HEK293 (cell line): ENCODE results near the gene DPP9.
A peak's percentile ranks its signal among the peaks of the same experiment; 100 is the strongest.

Source experiments
- CTCF ChIA-PET: fragments of 350-600 bp; formaldehyde crosslinking; extraction: SDS; loops from one replicate; lab custom pipeline; 2021; ENCODE audit warnings: antibody characterized with exemption; lab: Yijun Ruan, JAX
- POLR2A ChIA-PET: fragments of 300-600 bp; formaldehyde crosslinking; extraction: SDS; loops from one replicate; lab custom pipeline; 2020; ENCODE audit warnings: antibody characterized with exemption, inconsistent platforms; lab: Yijun Ruan, JAX
- H3K27ac ChIP-seq: fragments of 200-500 bp; sonication (Bioruptor generic); 2 replicates; pipeline ENCODE4 v1.5.1; 2014; ENCODE audit warnings: low read depth, low read length, control low read depth, inconsistent platforms; ENCODE audit errors: extremely low read depth
- H3K36me3 ChIP-seq, 2 experiments: fragments of 200-500 bp in 1 of 2; sonication (Bioruptor generic) in 1 of 2; 1 replicate in 1 of 2; 2 replicates in 1 of 2; pipeline ENCODE4 v1.5.1; 2014 to 2017; ENCODE audit warnings: inconsistent platforms in 2 of 2, low read length in 2 of 2; ENCODE audit not compliant: control insufficient read depth in 2 of 2, insufficient read depth in 1 of 2
- H3K4me1 ChIP-seq: fragments of 200-500 bp; sonication (Bioruptor generic); 2 replicates; pipeline ENCODE4 v1.5.1; 2014; ENCODE audit warnings: mild to moderate bottlenecking, low read length, inconsistent platforms; ENCODE audit not compliant: control insufficient read depth, insufficient read depth
- H3K4me3 ChIP-seq: 2 replicates; pipeline ENCODE4 v1.5.1; 2011; ENCODE audit warnings: low read depth, mild to moderate bottlenecking, control low read depth, low read length, moderate library complexity
- H3K9me3 ChIP-seq: fragments of 200-500 bp; sonication (Bioruptor generic); 2 replicates; pipeline ENCODE4 v1.5.1; 2014; ENCODE audit warnings: low read depth, low read length, inconsistent platforms; ENCODE audit not compliant: control insufficient read depth, insufficient read depth
- GLIS1 ChIP-seq: fragments of 450-650 bp; formaldehyde crosslinking; IDR thresholded peaks from 2 replicates; pipeline ENCODE4 v1.5.1; 2016; ENCODE audit warnings: missing biosample characterization, missing genetic modification characterization
- KLF10 ChIP-seq: fragments of 450-650 bp; IDR thresholded peaks from 2 replicates; pipeline ENCODE4 v1.5.1; 2018; ENCODE audit warnings: missing biosample characterization, mild to moderate bottlenecking, missing genetic modification characterization
- OVOL3 ChIP-seq: fragments of 450-650 bp; formaldehyde crosslinking; IDR thresholded peaks from 2 replicates; pipeline ENCODE4 v1.5.1; 2016; ENCODE audit warnings: missing biosample characterization, missing genetic modification characterization
- PATZ1 ChIP-seq: fragments of 450-650 bp; formaldehyde crosslinking; IDR thresholded peaks from 2 replicates; pipeline ENCODE4 v1.5.1; 2016; ENCODE audit warnings: missing biosample characterization, missing genetic modification characterization
- SALL2 ChIP-seq: fragments of 450-650 bp; formaldehyde crosslinking; IDR thresholded peaks from 2 replicates; pipeline ENCODE4 v1.5.0; 2017; ENCODE audit warnings: missing biosample characterization, mild to moderate bottlenecking, missing genetic modification characterization, borderline replicate concordance
- ZBTB44 ChIP-seq: fragments of 450-650 bp; IDR thresholded peaks from 2 replicates; pipeline ENCODE4 v1.5.1; 2018; ENCODE audit warnings: missing biosample characterization, mild to moderate bottlenecking, missing genetic modification characterization
- ZBTB7A ChIP-seq: fragments of 450-650 bp; formaldehyde crosslinking; IDR thresholded peaks from 2 replicates; pipeline ENCODE4 v1.5.1; 2016; ENCODE audit warnings: low read depth, missing biosample characterization, missing genetic modification characterization
- ZFHX2 ChIP-seq: fragments of 450-650 bp; formaldehyde crosslinking; conservative IDR thresholded peaks from 2 replicates; pipeline ENCODE4 v1.5.1; 2016; ENCODE audit warnings: missing biosample characterization, missing genetic modification characterization
- ZNF16 ChIP-seq: fragments of 450-650 bp; formaldehyde crosslinking; IDR thresholded peaks from 2 replicates; pipeline ENCODE4 v1.5.1; 2016; ENCODE audit warnings: low read depth, missing biosample characterization, missing genetic modification characterization
- ZNF239 ChIP-seq: fragments of 450-650 bp; formaldehyde crosslinking; IDR thresholded peaks from 2 replicates; pipeline ENCODE4 v1.5.1; 2016; ENCODE audit warnings: missing biosample characterization, missing genetic modification characterization
- ZNF518A ChIP-seq: fragments of 450-650 bp; formaldehyde crosslinking; conservative IDR thresholded peaks from 2 replicates; pipeline ENCODE4 v1.5.1; 2016; ENCODE audit warnings: low read depth, missing biosample characterization, missing genetic modification characterization
- ZNF530 ChIP-seq: fragments of 450-650 bp; formaldehyde crosslinking; IDR thresholded peaks from 2 replicates; pipeline ENCODE4 v1.5.1; 2016; ENCODE audit warnings: low read depth, missing biosample characterization, missing genetic modification characterization
- ZNF596 ChIP-seq: fragments of 450-650 bp; IDR thresholded peaks from 2 replicates; pipeline ENCODE4 v1.5.0; 2018; ENCODE audit warnings: missing biosample characterization, mild to moderate bottlenecking, missing genetic modification characterization, moderate library complexity
- ZNF600 ChIP-seq: fragments of 450-650 bp; formaldehyde crosslinking; IDR thresholded peaks from 2 replicates; pipeline ENCODE4 v1.5.1; 2016; ENCODE audit warnings: missing biosample characterization, missing genetic modification characterization
- ZNF658 ChIP-seq: fragments of 450-650 bp; formaldehyde crosslinking; IDR thresholded peaks from 2 replicates; pipeline ENCODE4; 2016; ENCODE audit warnings: missing biosample characterization, missing genetic modification characterization
- ZNF692 ChIP-seq: fragments of 450-650 bp; formaldehyde crosslinking; IDR thresholded peaks from 2 replicates; pipeline ENCODE4 v1.5.1; 2016; ENCODE audit warnings: missing biosample characterization, missing genetic modification characterization
- ZNF843 ChIP-seq: fragments of 450-650 bp; formaldehyde crosslinking; IDR thresholded peaks from 2 replicates; pipeline ENCODE4 v1.5.1; 2016; ENCODE audit warnings: missing biosample characterization, missing genetic modification characterization
- ZSCAN30 ChIP-seq: fragments of 450-650 bp; IDR thresholded peaks from 2 replicates; pipeline ENCODE4 v1.5.1; 2018; ENCODE audit warnings: missing biosample characterization, mild to moderate bottlenecking, missing genetic modification characterization, moderate library complexity
- TF ChIP-seq, protein P1 (sequence below): fragments of 450-650 bp; formaldehyde crosslinking; IDR thresholded peaks from 2 replicates; pipeline ENCODE4 v1.5.1; 2017; ENCODE audit warnings: missing biosample characterization, missing genetic modification characterization

The DPP9 gene

DNA sequence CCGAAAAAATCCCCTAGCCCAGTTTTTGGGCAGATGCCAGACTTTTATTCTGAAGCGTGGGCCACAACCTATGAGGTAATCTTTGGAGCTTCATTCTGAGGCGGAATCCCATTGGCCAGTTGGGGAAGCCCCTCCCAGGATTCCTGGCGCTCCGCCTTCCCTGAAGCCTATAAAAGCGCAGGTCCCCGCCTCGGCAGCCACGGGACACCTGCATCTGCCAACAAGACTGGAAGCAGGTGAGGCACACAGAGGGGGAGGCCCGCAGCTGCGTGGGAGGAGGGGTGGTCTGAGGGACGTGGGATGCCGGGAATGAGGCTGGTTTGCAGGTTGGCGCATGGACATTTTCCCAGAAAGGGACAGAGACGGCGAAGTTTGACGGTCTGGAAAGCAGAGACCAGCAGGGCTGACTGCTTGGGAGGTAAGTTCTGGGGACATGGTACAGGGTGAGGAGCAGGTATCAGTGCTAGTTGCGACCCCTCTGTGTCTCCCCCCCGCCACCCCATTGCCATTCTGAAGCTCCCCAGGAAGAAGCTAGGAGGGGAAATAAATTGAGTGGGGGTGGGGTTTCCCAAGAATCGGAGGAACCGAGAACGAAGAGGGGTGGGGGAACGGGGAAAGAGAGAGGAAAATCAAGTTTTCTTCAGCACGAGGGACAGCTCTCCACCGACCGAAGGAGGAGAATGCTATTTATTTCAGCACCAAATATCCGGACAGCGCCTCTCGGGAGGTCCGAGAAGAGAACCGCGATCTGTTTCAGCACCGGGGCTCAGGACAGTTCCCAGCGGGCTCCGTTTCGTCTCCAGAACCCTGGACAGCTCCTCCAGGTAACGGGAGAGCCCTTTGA lies 45.5 kb upstream of the DPP9 start:
- POLR2A ChIA-PET: interaction anchor here (0.7 to 1.6 kb wide), 4 partner anchors 9 to 46 kb away, joined by 3 to 8 read pairs (median 5); partner anchors contain the start of gene FEM1A
- no peak overlapping the region for H3K4me3 ChIP-seq
- CTCF ChIA-PET: interaction anchor here (0.6 to 2.3 kb wide), 7 partner anchors 8 to 402 kb away, joined by 3 to 13 read pairs (median 3); partner anchors contain the start of gene FEM1A
- no peaks in the 10 kb centered on the region for H3K36me3 ChIP-seq
- H3K9me3 ChIP-seq: no peaks in the 10 kb centered on the region
- no peaks in the 10 kb centered on the region for H3K4me1 ChIP-seq
- H3K27ac ChIP-seq: no peak overlapping the region
- TF ChIP-seq ZNF658 (tag by site-specific recombination) (0 out of 2 replicates have a peak, but pooled peaks have one; percentile 28), ZFHX2 (peak; percentile 93), ZBTB44 (tag by site-specific recombination) (peak; percentile 64; the same call in 1 of the 2 replicates), KLF10 (tag by site-specific recombination) (0 out of 2 replicates have a peak, but pooled peaks have one; percentile 35), ZNF843 (tag by site-specific recombination) (0 out of 2 replicates have a peak, but pooled peaks have one; percentile 33), GLIS1 (tag by site-specific recombination) (peak; percentile 66; the same call in 1 of the 2 replicates), ZNF518A (tag by site-specific recombination) (0 out of 2 replicates have a peak, but pooled peaks have one; percentile 33), ZSCAN30 (tag by site-specific recombination) (peak; percentile 89), ZNF692 (tag by site-specific recombination) (peak; percentile 58; the same call in 1 of the 2 replicates), ZNF596 (peak; percentile 39; the same call in 1 of the 2 replicates), OVOL3 (tag by site-specific recombination) (peak; percentile 93), ZNF600 (tag by site-specific recombination) (0 out of 2 replicates have a peak, but pooled peaks have one; percentile 27), SALL2 (tag by site-specific recombination) (0 out of 2 replicates have a peak, but pooled peaks have one; percentile 62), ZNF239 (tag by site-specific recombination) (no peak), ZBTB7A (tag by site-specific recombination) (peak; percentile 35; the same call in 1 of the 2 replicates), PATZ1 (tag by site-specific recombination) (0 out of 2 replicates have a peak, but pooled peaks have one; percentile 35), ZNF530 (tag by site-specific recombination) (no peak), ZNF16 (tag by site-specific recombination) (0 out of 2 replicates have a peak, but pooled peaks have one; percentile 6)
- TF ChIP-seq, protein P1, sequence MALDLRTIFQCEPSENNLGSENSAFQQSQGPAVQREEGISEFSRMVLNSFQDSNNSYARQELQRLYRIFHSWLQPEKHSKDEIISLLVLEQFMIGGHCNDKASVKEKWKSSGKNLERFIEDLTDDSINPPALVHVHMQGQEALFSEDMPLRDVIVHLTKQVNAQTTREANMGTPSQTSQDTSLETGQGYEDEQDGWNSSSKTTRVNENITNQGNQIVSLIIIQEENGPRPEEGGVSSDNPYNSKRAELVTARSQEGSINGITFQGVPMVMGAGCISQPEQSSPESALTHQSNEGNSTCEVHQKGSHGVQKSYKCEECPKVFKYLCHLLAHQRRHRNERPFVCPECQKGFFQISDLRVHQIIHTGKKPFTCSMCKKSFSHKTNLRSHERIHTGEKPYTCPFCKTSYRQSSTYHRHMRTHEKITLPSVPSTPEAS: 0 out of 2 replicates have a peak, but pooled peaks have one; percentile 30
